ENCODE results near the gene IFIT2. TPM values are rescaled to one million over a fixed set of nuclear protein-coding genes. Genes with fewer than 3 reads are reported as not detected.

Gene IFIT2
- total and polyA plus RNA-seq, 2 experiments from 2014 or later = 0.10 TPM; not detected in 1

GRCh38 chr10:89308736-89309135, 6.9 kb downstream of the IFIT2 start (continued):
- TF ChIP-seq, protein P1, sequence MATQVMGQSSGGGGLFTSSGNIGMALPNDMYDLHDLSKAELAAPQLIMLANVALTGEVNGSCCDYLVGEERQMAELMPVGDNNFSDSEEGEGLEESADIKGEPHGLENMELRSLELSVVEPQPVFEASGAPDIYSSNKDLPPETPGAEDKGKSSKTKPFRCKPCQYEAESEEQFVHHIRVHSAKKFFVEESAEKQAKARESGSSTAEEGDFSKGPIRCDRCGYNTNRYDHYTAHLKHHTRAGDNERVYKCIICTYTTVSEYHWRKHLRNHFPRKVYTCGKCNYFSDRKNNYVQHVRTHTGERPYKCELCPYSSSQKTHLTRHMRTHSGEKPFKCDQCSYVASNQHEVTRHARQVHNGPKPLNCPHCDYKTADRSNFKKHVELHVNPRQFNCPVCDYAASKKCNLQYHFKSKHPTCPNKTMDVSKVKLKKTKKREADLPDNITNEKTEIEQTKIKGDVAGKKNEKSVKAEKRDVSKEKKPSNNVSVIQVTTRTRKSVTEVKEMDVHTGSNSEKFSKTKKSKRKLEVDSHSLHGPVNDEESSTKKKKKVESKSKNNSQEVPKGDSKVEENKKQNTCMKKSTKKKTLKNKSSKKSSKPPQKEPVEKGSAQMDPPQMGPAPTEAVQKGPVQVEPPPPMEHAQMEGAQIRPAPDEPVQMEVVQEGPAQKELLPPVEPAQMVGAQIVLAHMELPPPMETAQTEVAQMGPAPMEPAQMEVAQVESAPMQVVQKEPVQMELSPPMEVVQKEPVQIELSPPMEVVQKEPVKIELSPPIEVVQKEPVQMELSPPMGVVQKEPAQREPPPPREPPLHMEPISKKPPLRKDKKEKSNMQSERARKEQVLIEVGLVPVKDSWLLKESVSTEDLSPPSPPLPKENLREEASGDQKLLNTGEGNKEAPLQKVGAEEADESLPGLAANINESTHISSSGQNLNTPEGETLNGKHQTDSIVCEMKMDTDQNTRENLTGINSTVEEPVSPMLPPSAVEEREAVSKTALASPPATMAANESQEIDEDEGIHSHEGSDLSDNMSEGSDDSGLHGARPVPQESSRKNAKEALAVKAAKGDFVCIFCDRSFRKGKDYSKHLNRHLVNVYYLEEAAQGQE (IDR thresholded peaks at IDR 0.05; ENCODE audit: unreplicated experiment) = no peak
- TF ChIP-seq CTCF (conservative IDR thresholded peaks at IDR 0.05; ENCODE audit: low read depth in 2 of 2) (no peak), CREB1 (CRISPR knock-in tag; IDR thresholded peaks at IDR 0.05; ENCODE audit: low read depth) (no peak), ZNF331 (CRISPR knock-in tag; IDR thresholded peaks at IDR 0.05; ENCODE audit: low read depth) (no peak), EZH2 (IDR thresholded peaks at IDR 0.05; ENCODE audit: low read depth, unreplicated experiment) (no peak), JUNB (IDR thresholded peaks at IDR 0.05; ENCODE audit: unreplicated experiment) (no peak), EZH2phosphoT487 (IDR thresholded peaks at IDR 0.05; ENCODE audit: unreplicated experiment) (no peak), ZNF114 (CRISPR knock-in tag; IDR thresholded peaks at IDR 0.05) (no peak), ETS1 (IDR thresholded peaks at IDR 0.05) (no peak)

GRCh38 chr10:89309156-89310055, 7.6 kb downstream of the IFIT2 start:
- H3K27ac ChIP-seq (ENCODE audit: low read depth) = no peak overlapping the region
- Mint-ChIP-seq H3K27ac (no peak overlapping the region), H3K9me3 (no peaks in the 10 kb centered on the region), H3K4me3 (no peak overlapping the region), H3K4me1 (peaks cover 5% of the 10 kb centered on the region; the same call in 2 of the 3 replicates), H3K36me3 (ENCODE audit: low read depth) (no peaks in the 10 kb centered on the region), H3K27me3 (ENCODE audit: insufficient read depth, low read depth, poor library complexity) (peaks cover 1% of the 10 kb centered on the region)
- H3K79me2 ChIP-seq (replicated peaks; ENCODE audit: insufficient read depth) = no peaks in the 10 kb centered on the region
- no peak overlapping the region for H2AFZ ChIP-seq
- ATAC-seq (no peak), DNase-seq (ENCODE audit: low spot score) (no peak)
- H3K36me3 ChIP-seq (ENCODE audit: insufficient read depth) = no peaks in the 10 kb centered on the region
- no peak overlapping the region for H3K4me2 ChIP-seq
- H3F3A ChIP-seq (replicated peaks; ENCODE audit: low read depth) = no peaks in the 10 kb centered on the region
- 0 out of 2 replicates have a peak, but pooled peaks cover 5% of the 10 kb centered on the region for H3K4me1 ChIP-seq (ENCODE audit: insufficient read depth)
- no peaks in the 10 kb centered on the region for H3K27me3 ChIP-seq (ENCODE audit: insufficient read depth)
- no peak overlapping the region for H3K4me3 ChIP-seq
- no peaks in the 10 kb centered on the region for H3K9me2 ChIP-seq (ENCODE audit: insufficient read depth)
- H4K20me1 ChIP-seq (replicated peaks; ENCODE audit: insufficient read depth) = no peaks in the 10 kb centered on the region
- TF ChIP-seq NANOG (IDR thresholded peaks at IDR 0.05; ENCODE audit: borderline replicate concordance) (no peak), CREB1 (CRISPR knock-in tag; IDR thresholded peaks at IDR 0.05; ENCODE audit: low read depth) (no peak), ZNF331 (CRISPR knock-in tag; IDR thresholded peaks at IDR 0.05; ENCODE audit: low read depth) (no peak)
- TF ChIP-seq, protein P1 (IDR thresholded peaks at IDR 0.05; ENCODE audit: unreplicated experiment) = no peak

Measured in GM23338 (cell line).